Measurements from ENCODE around the gene MEP1A. TPM values are rescaled to one million over a fixed set of nuclear protein-coding genes. Genes with fewer than 3 reads are reported as not detected.

The MEP1A gene
- total and polyA plus RNA-seq, 9 of the 15 experiments (the other 6 are each of a cell fraction or from before 2014, with no cell fraction given) = not detected

DNA sequence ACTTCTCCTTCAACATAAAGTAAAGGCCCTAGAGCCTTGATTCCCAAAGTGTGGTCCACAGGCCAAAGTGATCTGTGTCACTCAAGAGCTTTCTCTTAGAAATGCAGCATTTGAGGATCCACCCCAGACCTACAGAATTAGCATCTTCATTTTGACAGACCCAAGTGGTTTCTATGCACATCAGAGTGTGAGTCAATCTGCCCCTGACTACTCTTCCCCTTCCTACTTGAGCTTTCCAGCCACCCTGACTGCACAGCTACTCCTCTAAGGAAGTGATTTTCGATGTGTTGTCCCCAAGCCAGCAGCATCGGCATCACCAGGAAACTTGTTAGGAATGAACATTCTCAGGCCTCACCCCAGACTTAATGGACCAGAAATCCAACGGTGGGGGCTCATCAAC lies 2.6 kb downstream of the MEP1A start:
- WGBS (ENCODE audit: insufficient coverage, low coverage, missing lambda C conversion rate) = 0% methylated on average over 3 of the region's 3 CpGs
- Histone ChIP-seq H3K4me1 (replicated peaks in 1 of 2; ENCODE audit: control insufficient read depth in 2 of 2, insufficient read depth in 2 of 2, low read length in 2 of 2) (no peaks in the 10 kb centered on the region), H3K27me3 (ENCODE audit: control insufficient read depth in 2 of 2, insufficient read depth in 2 of 2, low read length in 2 of 2) (no peaks in the 10 kb centered on the region), H3K36me3 (ENCODE audit: control insufficient read depth, insufficient read depth, low read length) (no peaks in the 10 kb centered on the region), H2AFZ (ENCODE audit: low read depth, low read length) (no peak overlapping the region), H3K27ac (ENCODE audit: extremely low read depth, low read depth, low read length) (no peak overlapping the region), H3K9me3 (replicated peaks; ENCODE audit: control insufficient read depth, insufficient read depth, low read depth, low read length) (no peaks in the 10 kb centered on the region), H4K20me1 (replicated peaks; ENCODE audit: control insufficient read depth, insufficient read depth, low read length) (no peaks in the 10 kb centered on the region), H3K79me2 (ENCODE audit: control insufficient read depth, insufficient read depth, low read length) (no peaks in the 10 kb centered on the region), H3K9me1 (ENCODE audit: control insufficient read depth, insufficient read depth, low read length) (no peaks in the 10 kb centered on the region), H3K9ac (ENCODE audit: insufficient read depth in 1 of 2, low read depth in 2 of 2, low read length in 2 of 2) (no peak overlapping the region), H3K4me2 (ENCODE audit: insufficient read depth, low read length) (no peak overlapping the region), H3K4me3 (no peak overlapping the region)
- TF ChIP-seq MAFF (IDR thresholded peaks at IDR 0.05; ENCODE audit: low read length) = no peak
- intact Hi-C loops (cut with micrococcal nuclease) (no loop called here), in situ Hi-C loops (cut with MboI) (no loop called here)
- ATAC-seq = no peak
- ChIA-PET POLR2A (interaction anchor here (0.7 to 0.8 kb wide), 2 partner anchors 236 to 522 kb away, joined by 3 read pairs; no protein-coding TSS in a partner anchor), CTCF (ENCODE audit: low intra/inter-chr PET ratio) (no interaction called here)
- no peak for DNase-seq (ENCODE audit: extremely low read depth in 1 of 4, low spot score in 3 of 4)
- no peak for FAIRE-seq
- no TSS peak for BruUV-seq (replicated peaks)

- Histone ChIP-seq H3K36me3 (ENCODE audit: control insufficient read depth, insufficient read depth, low read length) (no peaks in the 10 kb centered on the region), H3K27me3 (ENCODE audit: control insufficient read depth in 2 of 2, insufficient read depth in 2 of 2, low read length in 2 of 2) (no peaks in the 10 kb centered on the region), H2AFZ (ENCODE audit: low read depth, low read length) (no peak overlapping the region), H3K27ac (ENCODE audit: extremely low read depth, low read depth, low read length) (no peak overlapping the region), H3K9me3 (replicated peaks; ENCODE audit: control insufficient read depth, insufficient read depth, low read depth, low read length) (no peaks in the 10 kb centered on the region), H3K4me1 (replicated peaks in 1 of 2; ENCODE audit: control insufficient read depth in 2 of 2, insufficient read depth in 2 of 2, low read length in 2 of 2) (no peaks in the 10 kb centered on the region), H3K4me2 (ENCODE audit: insufficient read depth, low read length) (no peak overlapping the region), H3K9ac (ENCODE audit: insufficient read depth in 1 of 2, low read depth in 2 of 2, low read length in 2 of 2) (no peak overlapping the region), H3K9me1 (ENCODE audit: control insufficient read depth, insufficient read depth, low read length) (no peaks in the 10 kb centered on the region), H3K79me2 (ENCODE audit: control insufficient read depth, insufficient read depth, low read length) (no peaks in the 10 kb centered on the region), H4K20me1 (replicated peaks; ENCODE audit: control insufficient read depth, insufficient read depth, low read length) (no peaks in the 10 kb centered on the region), H3K4me3 (no peak overlapping the region)
- ChIA-PET CTCF (ENCODE audit: low intra/inter-chr PET ratio) (interaction anchor here (0.7 kb wide), 1 partner anchor 63 kb away, joined by 3 read pairs; no protein-coding TSS in a partner anchor), POLR2A (interaction anchor here (0.6 kb wide), 1 partner anchor 590 kb away, joined by 4 read pairs; no protein-coding TSS in a partner anchor)
- intact Hi-C loops (cut with micrococcal nuclease) (no loop called here), in situ Hi-C loops (cut with MboI) (no loop called here)
- no TSS peak for BruUV-seq (replicated peaks)
- ATAC-seq (no peak), DNase-seq (ENCODE audit: extremely low read depth in 1 of 4, low spot score in 3 of 4) (no peak), FAIRE-seq (no peak)
- under 1% methylated on average over 5 of the region's 5 CpGs for WGBS (ENCODE audit: insufficient coverage, low coverage, missing lambda C conversion rate)
- TF ChIP-seq MED1 (CRISPR knock-in tag; IDR thresholded peaks at IDR 0.05; ENCODE audit: borderline replicate concordance) = no peak
- TF ChIP-seq ZNF384 (IDR thresholded peaks at IDR 0.05; ENCODE audit: low read depth, low read length) = no peak
- TF ChIP-seq U2AF2 (optimal IDR thresholded peaks at IDR 0.05; ENCODE audit: low read depth, low read length) = no peak
- TF ChIP-seq CBX8 (IDR thresholded peaks at IDR 0.05; ENCODE audit: borderline replicate concordance, extremely low read depth, low read depth, low read length, poor library complexity, severe bottlenecking) = no peak
Observed at GRCh38 chr6:46796848-46797580, 3.8 kb downstream of the MEP1A start.

All from K562 (cell line).